ENCODE data around the gene LRRC28. TPM values are rescaled to one million over a fixed set of nuclear protein-coding genes. Genes with fewer than 3 reads are reported as not detected.

Gene LRRC28
- total RNA-seq, 4 donors from 2014 or later: 56.5 to 82.7 (median 64.2) TPM

DNA sequence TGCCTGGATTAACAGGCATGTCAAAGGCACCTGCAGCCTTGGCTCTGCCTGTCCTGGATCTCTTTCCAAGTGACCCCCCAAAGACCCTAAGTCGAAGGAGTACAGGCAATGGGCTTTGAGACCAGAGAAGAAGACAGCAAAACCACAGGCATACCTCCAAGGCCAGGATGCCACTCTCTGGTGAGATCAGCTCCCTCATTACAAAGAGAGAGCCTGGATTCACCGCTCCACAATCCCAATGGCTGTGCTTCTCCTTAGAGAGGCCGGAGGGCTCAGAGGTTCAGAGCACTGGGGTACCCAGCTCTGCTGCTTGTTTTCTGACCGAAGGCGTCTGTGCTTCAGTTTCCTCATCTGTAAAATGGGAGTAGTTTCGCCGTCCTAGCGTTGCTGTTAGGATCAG lies 160.0 kb downstream of the LRRC28 start:
- in situ Hi-C loops (cut with MboI; ENCODE audit: low pct_ligation_motif_present in 1 of 4, low pct_unique_long_range_greater_than_20kb in 1 of 4, low sequenced_read_pairs in 3 of 4) (loop anchor here in 1 of 4 donors (25.0 kb wide), 1 partner anchor 301 kb away; no protein-coding TSS in a partner anchor), intact Hi-C loops (cut with DNase I; ENCODE audit: low total_unique reads) (no loop called here)
- no peaks in the 10 kb centered on the region for H3K9me3 ChIP-seq
- TF ChIP-seq, protein P1, sequence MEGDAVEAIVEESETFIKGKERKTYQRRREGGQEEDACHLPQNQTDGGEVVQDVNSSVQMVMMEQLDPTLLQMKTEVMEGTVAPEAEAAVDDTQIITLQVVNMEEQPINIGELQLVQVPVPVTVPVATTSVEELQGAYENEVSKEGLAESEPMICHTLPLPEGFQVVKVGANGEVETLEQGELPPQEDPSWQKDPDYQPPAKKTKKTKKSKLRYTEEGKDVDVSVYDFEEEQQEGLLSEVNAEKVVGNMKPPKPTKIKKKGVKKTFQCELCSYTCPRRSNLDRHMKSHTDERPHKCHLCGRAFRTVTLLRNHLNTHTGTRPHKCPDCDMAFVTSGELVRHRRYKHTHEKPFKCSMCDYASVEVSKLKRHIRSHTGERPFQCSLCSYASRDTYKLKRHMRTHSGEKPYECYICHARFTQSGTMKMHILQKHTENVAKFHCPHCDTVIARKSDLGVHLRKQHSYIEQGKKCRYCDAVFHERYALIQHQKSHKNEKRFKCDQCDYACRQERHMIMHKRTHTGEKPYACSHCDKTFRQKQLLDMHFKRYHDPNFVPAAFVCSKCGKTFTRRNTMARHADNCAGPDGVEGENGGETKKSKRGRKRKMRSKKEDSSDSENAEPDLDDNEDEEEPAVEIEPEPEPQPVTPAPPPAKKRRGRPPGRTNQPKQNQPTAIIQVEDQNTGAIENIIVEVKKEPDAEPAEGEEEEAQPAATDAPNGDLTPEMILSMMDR (IDR thresholded peaks at IDR 0.05): no peak
- TF ChIP-seq EP300 (IDR thresholded peaks at IDR 0.05; ENCODE audit: low read depth): no peak
- TF ChIP-seq POLR2AphosphoS5 (IDR thresholded peaks at IDR 0.05): no peak
- H3K36me3 ChIP-seq: no peaks in the 10 kb centered on the region
- WGBS, 2 donors (ENCODE audit: low coverage in 1 of 2): 92% methylated on average over 3 to 8 of the region's 8 CpGs
- H3K4me1 ChIP-seq: peaks cover 9 to 16% (median 14%) of the 10 kb centered on the region in 4 donors
- no peak overlapping the region for H3K4me3 ChIP-seq
- DNase-seq: no peak
- H3K27ac ChIP-seq: no peak overlapping the region
- no peaks in the 10 kb centered on the region for H3K27me3 ChIP-seq

DNA sequence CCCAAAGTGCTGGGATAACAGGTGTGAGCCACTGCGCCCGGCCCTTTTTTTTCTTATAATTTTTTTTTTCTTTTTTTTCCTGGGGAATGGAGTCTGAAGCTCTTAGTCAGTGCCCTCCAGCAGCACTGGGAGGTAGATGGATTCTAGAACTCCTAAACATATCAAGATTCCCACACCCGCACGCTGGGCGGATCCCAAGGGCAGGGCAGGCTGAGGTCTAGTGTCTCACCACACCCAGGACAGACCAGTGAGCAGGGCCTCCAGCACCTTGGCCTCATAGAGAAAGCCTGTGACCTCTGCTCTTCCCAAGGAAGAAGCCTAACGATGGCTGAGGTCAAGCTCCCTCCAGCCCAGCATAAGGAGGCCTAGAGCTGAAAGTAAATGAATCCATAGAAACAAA lies 160.8 kb downstream of the LRRC28 start:
- Histone ChIP-seq H3K27ac (no peak overlapping the region), H3K4me1 (peaks cover 9 to 16% (median 14%) of the 10 kb centered on the region in 4 donors), H3K27me3 (no peaks in the 10 kb centered on the region), H3K9me3 (no peaks in the 10 kb centered on the region), H3K4me3 (no peak overlapping the region), H3K36me3 (no peaks in the 10 kb centered on the region)
- intact Hi-C loops (cut with DNase I; ENCODE audit: low total_unique reads) (no loop called here), in situ Hi-C loops (cut with MboI; ENCODE audit: low pct_ligation_motif_present in 1 of 4, low pct_unique_long_range_greater_than_20kb in 1 of 4, low sequenced_read_pairs in 3 of 4) (loop anchor here in 1 of 4 donors (25.0 kb wide), 1 partner anchor 300 kb away; no protein-coding TSS in a partner anchor)
- DNase-seq: no peak
- no peak for TF ChIP-seq POLR2AphosphoS5 (IDR thresholded peaks at IDR 0.05)
- TF ChIP-seq, protein P1 (IDR thresholded peaks at IDR 0.05): no peak
- TF ChIP-seq POLR2A (IDR thresholded peaks at IDR 0.05): no peak
- no peak for TF ChIP-seq EP300 (IDR thresholded peaks at IDR 0.05; ENCODE audit: low read depth)
- WGBS, 2 donors (ENCODE audit: low coverage in 1 of 2): 92 to 100% methylated on average over 2 to 6 of the region's 6 CpGs

DNA sequence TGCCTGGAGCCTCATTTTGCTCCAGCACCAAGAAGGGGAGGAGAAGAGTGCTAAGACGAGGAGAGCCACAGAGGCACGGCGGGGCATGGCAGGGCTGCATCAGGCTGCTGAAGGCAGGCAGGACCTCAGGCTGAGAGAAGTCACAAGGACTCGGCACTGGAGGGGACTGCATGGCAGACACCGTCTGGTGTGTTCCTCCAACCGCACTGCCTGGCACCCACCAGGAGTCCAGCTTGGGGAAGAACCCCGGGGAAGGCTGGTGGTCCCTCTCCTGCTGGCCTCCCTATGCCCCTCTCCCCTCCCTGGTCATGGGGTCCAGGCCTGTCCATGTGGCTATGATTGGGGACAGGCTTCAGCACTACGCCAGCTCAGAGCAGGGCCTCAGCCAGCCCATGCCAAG lies 161.3 kb downstream of the LRRC28 start:
- Histone ChIP-seq H3K4me3 (no peak overlapping the region), H3K27me3 (no peaks in the 10 kb centered on the region), H3K4me1 (peaks cover 9 to 16% (median 14%) of the 10 kb centered on the region in 4 donors), H3K36me3 (no peaks in the 10 kb centered on the region), H3K9me3 (no peaks in the 10 kb centered on the region), H3K27ac (no peak overlapping the region)
- intact Hi-C loops (cut with DNase I; ENCODE audit: low total_unique reads): no loop called here
- DNase-seq: no peak
- 97% methylated on average over 8 of the region's 8 CpGs; no CpG with 5 or more reads in 1 of the 2 donors for WGBS, 2 donors (ENCODE audit: low coverage in 1 of 2)
- TF ChIP-seq POLR2AphosphoS5 (IDR thresholded peaks at IDR 0.05): no peak
- TF ChIP-seq, protein P1 (IDR thresholded peaks at IDR 0.05): no peak
- TF ChIP-seq EP300 (IDR thresholded peaks at IDR 0.05; ENCODE audit: low read depth): no peak
- TF ChIP-seq POLR2A (IDR thresholded peaks at IDR 0.05): no peak
- in situ Hi-C loops (cut with MboI; ENCODE audit: low pct_ligation_motif_present in 1 of 4, low pct_unique_long_range_greater_than_20kb in 1 of 4, low sequenced_read_pairs in 3 of 4): loop anchor here in 1 of 4 donors (25.0 kb wide), 1 partner anchor 300 kb away; no protein-coding TSS in a partner anchor

DNA sequence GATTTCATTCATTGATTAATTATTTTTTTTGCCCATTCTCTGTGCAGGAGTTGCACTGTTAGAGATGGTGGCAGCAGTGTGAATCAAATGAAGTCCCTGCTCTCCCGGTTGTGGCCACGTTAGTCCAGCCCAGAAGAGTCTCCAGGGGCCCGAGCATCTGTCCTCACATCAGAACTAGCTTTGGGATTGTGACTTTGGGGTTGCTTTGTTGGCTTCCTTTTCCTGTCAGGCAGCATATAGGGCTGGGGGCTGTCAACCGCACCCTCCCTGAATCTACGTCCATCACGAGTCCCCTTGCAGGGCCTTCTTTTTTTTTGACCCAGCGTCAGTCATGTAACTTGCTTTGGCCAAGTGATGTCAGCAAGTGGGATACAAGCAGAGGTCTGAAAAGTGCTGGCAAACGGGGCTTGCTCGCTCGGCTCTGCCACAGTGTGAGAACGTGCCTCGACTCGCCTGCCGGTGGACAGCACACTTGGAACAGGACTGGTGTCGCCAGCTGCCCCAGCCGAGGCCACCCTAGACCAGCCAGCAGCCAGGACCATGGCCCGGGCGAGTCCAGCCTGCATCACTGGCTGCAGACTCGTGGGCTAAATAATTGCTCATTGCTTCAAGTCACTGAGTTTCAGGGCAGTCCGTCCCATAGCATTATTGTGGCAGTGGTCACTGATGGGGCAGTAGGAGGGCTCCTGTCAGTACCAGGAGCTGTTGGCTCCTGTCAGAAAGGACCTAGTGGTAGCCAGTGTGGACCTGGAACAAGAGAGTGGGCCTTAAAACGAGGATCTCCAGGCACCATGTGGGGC lies 162.9 kb downstream of the LRRC28 start:
- 83 to 86% methylated on average over 2 to 21 of the region's 21 CpGs for WGBS, 2 donors (ENCODE audit: low coverage in 1 of 2)
- Histone ChIP-seq H3K27me3 (no peaks in the 10 kb centered on the region), H3K27ac (no peak overlapping the region), H3K4me1 (peaks cover 1 to 4% (median 3%) of the 10 kb centered on the region in 4 donors), H3K36me3 (no peaks in the 10 kb centered on the region), H3K4me3 (no peak overlapping the region), H3K9me3 (no peaks in the 10 kb centered on the region)
- DNase-seq: no peak
- TF ChIP-seq POLR2A (IDR thresholded peaks at IDR 0.05) (no peak), POLR2AphosphoS5 (IDR thresholded peaks at IDR 0.05) (no peak), EP300 (IDR thresholded peaks at IDR 0.05; ENCODE audit: low read depth) (no peak)
- TF ChIP-seq, protein P1 (IDR thresholded peaks at IDR 0.05): no peak
- in situ Hi-C loops (cut with MboI; ENCODE audit: low pct_ligation_motif_present in 1 of 4, low pct_unique_long_range_greater_than_20kb in 1 of 4, low sequenced_read_pairs in 3 of 4): loop anchor here in 1 of 4 donors (25.0 kb wide), 1 partner anchor 298 kb away; no protein-coding TSS in a partner anchor
- intact Hi-C loops (cut with DNase I; ENCODE audit: low total_unique reads): no loop called here
